ENCODE results near the gene WDR86. TPM values are rescaled to one million over a fixed set of nuclear protein-coding genes. Genes with fewer than 3 reads are reported as not detected.

Gene WDR86
- total RNA-seq, 1 experiment from 2014 or later: 7.7 TPM

DNA sequence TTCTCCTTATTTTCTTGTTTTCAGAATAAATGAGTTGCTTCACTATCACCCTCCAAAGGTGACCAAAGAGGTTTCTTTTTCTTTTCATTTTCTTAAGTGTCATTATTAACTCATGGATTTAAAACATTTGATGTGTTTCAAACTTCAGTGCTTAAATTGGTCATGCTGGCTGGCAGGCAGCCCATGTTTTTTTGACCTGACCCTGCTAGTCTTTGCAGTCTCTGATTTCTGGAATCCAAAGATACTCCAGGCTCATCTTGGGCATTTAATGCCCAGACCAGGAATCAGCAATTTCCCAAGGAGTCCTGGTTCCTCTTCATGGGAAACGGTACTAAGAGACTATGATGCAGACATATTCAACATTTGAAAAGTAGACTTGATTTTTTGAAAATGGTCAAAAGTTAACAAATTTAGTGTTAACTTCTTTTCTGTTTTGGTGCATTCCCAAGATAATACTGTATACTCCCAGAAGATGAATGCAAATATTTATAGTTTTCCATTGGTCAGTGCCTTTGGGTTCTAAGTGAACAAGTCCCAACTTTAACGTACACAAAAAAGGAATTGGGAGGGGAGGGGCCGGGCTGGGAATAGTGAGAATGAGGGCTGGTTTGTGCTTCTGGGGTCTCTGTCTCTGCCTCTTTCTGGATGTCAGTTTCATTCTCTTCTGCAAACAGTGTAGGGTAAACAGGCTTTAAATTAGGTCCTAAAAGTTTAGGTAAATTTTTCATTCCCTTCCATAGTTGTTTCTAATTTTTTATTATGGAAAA is 48.5 kb downstream of the WDR86 start:
- Histone ChIP-seq H4K20me1 (ENCODE audit: insufficient read depth) (no peaks in the 10 kb centered on the region), H3K27ac (no peak overlapping the region), H3K4me2 (no peak overlapping the region), H3K27me3 (ENCODE audit: insufficient read depth, low read depth) (no peaks in the 10 kb centered on the region), H3K9me3 (ENCODE audit: insufficient read depth, low read depth) (no peaks in the 10 kb centered on the region), H3K36me3 (ENCODE audit: low read depth) (peaks cover 14% of the 10 kb centered on the region), H3F3A (ENCODE audit: insufficient read depth, low read depth) (no peaks in the 10 kb centered on the region), H3K79me2 (ENCODE audit: low read depth) (no peaks in the 10 kb centered on the region), H3K4me1 (replicated peaks; ENCODE audit: insufficient read depth) (no peaks in the 10 kb centered on the region), H2AFZ (no peak overlapping the region), H3K9me2 (ENCODE audit: insufficient read depth) (no peaks in the 10 kb centered on the region), H3K4me3 (no peak overlapping the region)
- POLR2A ChIA-PET (ENCODE audit: unreplicated experiment): no interaction called here
- no peak for DNase-seq
- no TSS peak for BruUV-seq (replicated peaks)
- no peak for TF ChIP-seq EZH2 (IDR thresholded peaks at IDR 0.05; ENCODE audit: low read depth)
- TF ChIP-seq, protein P1, sequence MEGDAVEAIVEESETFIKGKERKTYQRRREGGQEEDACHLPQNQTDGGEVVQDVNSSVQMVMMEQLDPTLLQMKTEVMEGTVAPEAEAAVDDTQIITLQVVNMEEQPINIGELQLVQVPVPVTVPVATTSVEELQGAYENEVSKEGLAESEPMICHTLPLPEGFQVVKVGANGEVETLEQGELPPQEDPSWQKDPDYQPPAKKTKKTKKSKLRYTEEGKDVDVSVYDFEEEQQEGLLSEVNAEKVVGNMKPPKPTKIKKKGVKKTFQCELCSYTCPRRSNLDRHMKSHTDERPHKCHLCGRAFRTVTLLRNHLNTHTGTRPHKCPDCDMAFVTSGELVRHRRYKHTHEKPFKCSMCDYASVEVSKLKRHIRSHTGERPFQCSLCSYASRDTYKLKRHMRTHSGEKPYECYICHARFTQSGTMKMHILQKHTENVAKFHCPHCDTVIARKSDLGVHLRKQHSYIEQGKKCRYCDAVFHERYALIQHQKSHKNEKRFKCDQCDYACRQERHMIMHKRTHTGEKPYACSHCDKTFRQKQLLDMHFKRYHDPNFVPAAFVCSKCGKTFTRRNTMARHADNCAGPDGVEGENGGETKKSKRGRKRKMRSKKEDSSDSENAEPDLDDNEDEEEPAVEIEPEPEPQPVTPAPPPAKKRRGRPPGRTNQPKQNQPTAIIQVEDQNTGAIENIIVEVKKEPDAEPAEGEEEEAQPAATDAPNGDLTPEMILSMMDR (conservative IDR thresholded peaks at IDR 0.05): no peak
- CTCF ChIA-PET: no interaction called here
- intact Hi-C loops (cut with micrococcal nuclease; ENCODE audit: unreplicated experiment): no loop called here

DNA sequence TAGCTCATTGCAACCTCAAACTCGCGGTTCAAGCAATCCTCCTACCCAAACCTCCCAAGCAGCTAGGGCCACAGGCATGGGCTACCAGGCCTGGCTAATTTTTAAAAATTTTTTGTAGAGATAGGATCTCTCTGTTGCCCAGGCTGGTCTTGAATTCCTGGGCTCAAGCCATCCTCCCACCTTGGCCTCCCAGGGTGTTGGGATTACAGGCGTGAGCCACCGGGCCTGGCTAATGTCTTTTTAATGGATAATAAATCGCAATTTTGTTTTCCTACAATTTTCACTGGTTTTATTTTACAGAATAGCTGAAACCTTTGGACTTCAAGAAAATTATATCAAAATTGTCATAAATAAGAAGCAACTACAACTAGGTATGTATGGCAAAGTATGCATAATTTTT is 57.3 kb downstream of the WDR86 start:
- DNase-seq: no peak
- Histone ChIP-seq H3K9me3 (ENCODE audit: insufficient read depth, low read depth) (no peaks in the 10 kb centered on the region), H3F3A (ENCODE audit: insufficient read depth, low read depth) (peaks cover 17% of the 10 kb centered on the region), H3K36me3 (ENCODE audit: low read depth) (peaks cover 45% of the 10 kb centered on the region), H3K79me2 (ENCODE audit: low read depth) (peaks cover 5% of the 10 kb centered on the region; the same call in 1 of the 2 replicates), H4K20me1 (ENCODE audit: insufficient read depth) (peaks cover 4% of the 10 kb centered on the region; the same call in 1 of the 2 replicates), H3K27me3 (ENCODE audit: insufficient read depth, low read depth) (no peaks in the 10 kb centered on the region), H3K4me1 (replicated peaks; ENCODE audit: insufficient read depth) (no peaks in the 10 kb centered on the region), H3K4me2 (no peak overlapping the region), H3K27ac (no peak overlapping the region), H3K4me3 (no peak overlapping the region), H3K9me2 (ENCODE audit: insufficient read depth) (no peaks in the 10 kb centered on the region), H2AFZ (no peak overlapping the region)
- TF ChIP-seq, protein P1 (conservative IDR thresholded peaks at IDR 0.05): no peak
- TF ChIP-seq EZH2 (IDR thresholded peaks at IDR 0.05; ENCODE audit: low read depth): no peak
- no TSS peak for BruUV-seq (replicated peaks)
- intact Hi-C loops (cut with micrococcal nuclease; ENCODE audit: unreplicated experiment): loop anchor here (5.0 kb wide), 1 partner anchor 160 kb away; no protein-coding TSS in a partner anchor
- POLR2A ChIA-PET (ENCODE audit: unreplicated experiment): no interaction called here
- CTCF ChIA-PET: interaction anchor here (1.0 kb wide), 1 partner anchor 37 kb away, joined by 4 read pairs; no protein-coding TSS in a partner anchor

DNA sequence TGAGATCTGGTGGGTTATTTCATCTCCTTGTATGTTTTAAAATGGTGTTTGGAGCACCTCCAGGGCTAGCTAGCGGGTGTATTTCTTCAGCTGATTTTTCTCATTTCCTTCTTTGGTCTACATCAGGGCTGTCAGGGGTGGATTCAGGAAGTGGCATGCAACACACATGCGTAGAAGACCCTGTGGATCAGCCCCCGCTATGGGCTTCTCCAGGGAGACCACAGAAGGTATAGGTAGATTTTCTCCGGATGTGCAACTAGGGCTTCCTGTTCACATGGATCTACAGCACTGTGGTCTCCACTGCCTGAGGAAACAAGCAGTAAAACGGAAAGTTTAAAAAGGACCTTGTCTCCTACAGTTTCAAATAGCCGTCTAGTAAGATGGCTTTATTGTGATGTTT is 57.9 kb downstream of the WDR86 start:
- Histone ChIP-seq H4K20me1 (ENCODE audit: insufficient read depth) (peaks cover 4% of the 10 kb centered on the region; the same call in 1 of the 2 replicates), H3K36me3 (ENCODE audit: low read depth) (peaks cover 45% of the 10 kb centered on the region), H3K4me1 (replicated peaks; ENCODE audit: insufficient read depth) (no peaks in the 10 kb centered on the region), H3K27ac (no peak overlapping the region), H3K9me3 (ENCODE audit: insufficient read depth, low read depth) (no peaks in the 10 kb centered on the region), H3K9me2 (ENCODE audit: insufficient read depth) (no peaks in the 10 kb centered on the region), H3F3A (ENCODE audit: insufficient read depth, low read depth) (peaks cover 22% of the 10 kb centered on the region), H2AFZ (no peak overlapping the region), H3K79me2 (ENCODE audit: low read depth) (peaks cover 5% of the 10 kb centered on the region; the same call in 1 of the 2 replicates), H3K27me3 (ENCODE audit: insufficient read depth, low read depth) (no peaks in the 10 kb centered on the region), H3K4me3 (no peak overlapping the region), H3K4me2 (no peak overlapping the region)
- intact Hi-C loops (cut with micrococcal nuclease; ENCODE audit: unreplicated experiment): loop anchor here (5.0 kb wide), 1 partner anchor 160 kb away; no protein-coding TSS in a partner anchor
- ChIA-PET POLR2A (ENCODE audit: unreplicated experiment) (no interaction called here), CTCF (interaction anchor here (1.0 kb wide), 1 partner anchor 36 kb away, joined by 4 read pairs; no protein-coding TSS in a partner anchor)
- BruUV-seq (replicated peaks): no TSS peak
- DNase-seq: no peak
- no peak for TF ChIP-seq EZH2 (IDR thresholded peaks at IDR 0.05; ENCODE audit: low read depth)
- TF ChIP-seq, protein P1 (conservative IDR thresholded peaks at IDR 0.05): no peak
